Keratinocyte (primary cell): ENCODE data around the gene MAP3K2.

Source experiments
- CTCF ChIP-seq, 3 experiments: IDR thresholded peaks in 1 of 3; conservative IDR thresholded peaks in 1 of 3; optimal IDR thresholded peaks in 1 of 3; 2 replicates in 2 of 3; 3 replicates in 1 of 3; pipeline versions ENCODE3 to v1.5.1; 2011; ENCODE audit warnings: low read length in 3 of 3, mild to moderate bottlenecking in 3 of 3, moderate library complexity in 2 of 3, control low read depth in 1 of 3, inconsistent platforms in 1 of 3; ENCODE audit not compliant: insufficient read depth in 2 of 3; ENCODE audit errors: extremely low read depth in 1 of 3
- EZH2 ChIP-seq: IDR thresholded peaks from one replicate; pipeline ENCODE4 v1.6.1; 2012; ENCODE audit warnings: inconsistent platforms, mild to moderate bottlenecking, low read length, moderate library complexity

- TF ChIP-seq CTCF (optimal IDR thresholded peaks at IDR 0.05 in 1 of 3, IDR thresholded peaks at IDR 0.05 in 1 of 3, conservative IDR thresholded peaks at IDR 0.05 in 1 of 3; ENCODE audit: extremely low read depth in 1 of 3, insufficient read depth in 2 of 3, low read length in 3 of 3) (no peak), EZH2 (no peak)
Observed at GRCh38 chr2:127421871-127422558, 34.2 kb upstream of the MAP3K2 start.
